ENCODE results near the gene SIRT4.

- TF ChIP-seq EP300 (IDR thresholded peaks at IDR 0.05) (no peak), CTCF (IDR thresholded peaks at IDR 0.05) (no peak), POLR2A (IDR thresholded peaks at IDR 0.05) (no peak)
These were observed 48.6 kb downstream of the SIRT4 start for GRCh38 chr12:120350576-120351350.
